Daoy (cell line): ENCODE results near the gene SLCO2B1. TPM values are rescaled to one million over a fixed set of nuclear protein-coding genes. Genes with fewer than 3 reads are reported as not detected.

ENCODE experiments used
- DNase-seq: peaks from one replicate; pipeline ENCODE4 v3.0.0-alpha.2; 2015; ENCODE audit warnings: low read depth
- total RNA-seq: library from RNA; depleted of rRNA; stranded (reverse); fragments of >200 nt; shearing (Covaris generic); gene quantifications from 2 replicates; pipeline ENCODE4 v1.2.3, GENCODE V29; 2014

The SLCO2B1 gene
- total RNA-seq, 1 experiment from 2014 or later: 0.51 TPM

DNA sequence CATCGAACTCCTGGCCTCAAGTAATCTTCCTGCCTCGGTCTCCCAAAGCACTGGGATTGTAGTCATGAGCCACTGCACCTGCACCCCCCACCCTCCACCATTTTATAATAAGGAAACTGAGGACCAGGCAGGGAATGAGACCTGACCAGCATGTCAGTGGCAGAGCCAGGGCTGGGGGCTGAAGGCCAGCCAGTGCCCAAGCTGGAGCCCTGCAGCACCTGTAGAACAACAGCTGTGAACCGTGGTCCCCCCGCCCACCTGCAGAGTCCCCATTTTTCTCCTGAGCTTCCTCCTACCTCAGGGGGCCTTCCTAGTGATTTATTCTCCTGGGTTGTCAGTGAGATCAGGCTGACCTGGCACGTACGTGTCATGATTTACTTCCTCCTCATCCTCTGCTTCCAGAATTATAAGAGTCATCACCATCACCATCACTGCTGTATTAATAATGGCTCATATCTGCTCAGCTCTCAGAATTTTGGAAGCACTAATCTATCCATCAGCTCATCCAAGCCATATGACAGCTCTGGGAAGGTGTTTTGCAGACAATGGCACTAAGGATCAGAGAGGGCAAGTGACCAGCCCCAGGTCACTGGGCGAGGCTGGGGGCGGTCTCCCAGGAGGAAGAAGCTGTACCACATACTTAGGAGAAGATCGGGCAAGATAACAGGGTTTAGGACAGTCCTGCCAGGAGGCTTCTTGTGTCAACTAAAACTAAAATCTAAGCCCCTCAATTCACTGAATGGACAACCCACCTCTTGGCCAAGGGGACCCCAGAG, 5.5 kb upstream of the SLCO2B1 start:
- DNase-seq: no peak

- DNase-seq: no peak
These were observed 4.9 kb upstream of the SLCO2B1 start for GRCh38 chr11:75145972-75146519.

GRCh38 chr11:75146711-75147110, 4.2 kb upstream of the SLCO2B1 start:
- DNase-seq: no peak

DNA sequence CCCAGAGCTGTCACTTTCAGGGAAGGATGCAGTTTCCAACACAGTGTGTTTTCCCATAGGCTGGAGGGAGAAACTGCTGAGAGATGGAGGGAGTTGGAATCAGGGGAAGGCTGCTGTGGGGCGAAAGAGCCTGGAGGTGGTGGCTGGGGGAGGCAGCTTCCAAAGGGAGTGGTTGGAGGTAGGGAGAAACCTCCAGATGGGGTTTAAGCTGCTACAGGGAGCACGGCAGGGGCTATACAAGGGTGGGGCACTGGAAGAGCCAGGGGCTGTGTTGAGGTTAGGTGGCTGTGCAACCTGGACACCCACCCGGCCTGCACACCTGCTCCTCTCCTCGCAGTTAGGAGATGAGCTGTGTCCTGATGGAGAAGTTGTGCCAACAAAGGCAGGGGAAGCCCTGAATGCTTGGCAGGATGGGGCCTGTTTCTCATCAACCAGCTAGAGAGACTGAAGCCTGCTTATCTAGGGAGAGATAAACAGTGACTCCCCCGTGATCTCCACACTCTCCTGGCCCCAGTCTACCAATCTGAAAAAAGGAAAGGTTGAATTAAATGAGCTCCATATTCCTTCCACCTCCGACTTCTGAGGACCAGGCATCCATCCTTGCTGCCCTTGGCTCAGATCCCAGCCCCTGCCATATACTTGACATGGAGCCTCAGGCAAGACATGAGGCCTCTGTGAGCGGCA, 3.6 kb upstream of the SLCO2B1 start:
- no peak for DNase-seq

- no peak for DNase-seq
These were observed 3.0 kb upstream of the SLCO2B1 start for GRCh38 chr11:75147875-75148263.

- DNase-seq: no peak
These were observed 2.4 kb upstream of the SLCO2B1 start for GRCh38 chr11:75148436-75148983.

- DNase-seq: no peak
These were observed 991 bp upstream of the SLCO2B1 start for GRCh38 chr11:75149766-75150465.

- DNase-seq: no peak
These were observed 590 bp downstream of the SLCO2B1 start for GRCh38 chr11:75151346-75152047.

- DNase-seq: no peak
These were observed 1.2 kb downstream of the SLCO2B1 start for GRCh38 chr11:75152090-75152489.

DNA sequence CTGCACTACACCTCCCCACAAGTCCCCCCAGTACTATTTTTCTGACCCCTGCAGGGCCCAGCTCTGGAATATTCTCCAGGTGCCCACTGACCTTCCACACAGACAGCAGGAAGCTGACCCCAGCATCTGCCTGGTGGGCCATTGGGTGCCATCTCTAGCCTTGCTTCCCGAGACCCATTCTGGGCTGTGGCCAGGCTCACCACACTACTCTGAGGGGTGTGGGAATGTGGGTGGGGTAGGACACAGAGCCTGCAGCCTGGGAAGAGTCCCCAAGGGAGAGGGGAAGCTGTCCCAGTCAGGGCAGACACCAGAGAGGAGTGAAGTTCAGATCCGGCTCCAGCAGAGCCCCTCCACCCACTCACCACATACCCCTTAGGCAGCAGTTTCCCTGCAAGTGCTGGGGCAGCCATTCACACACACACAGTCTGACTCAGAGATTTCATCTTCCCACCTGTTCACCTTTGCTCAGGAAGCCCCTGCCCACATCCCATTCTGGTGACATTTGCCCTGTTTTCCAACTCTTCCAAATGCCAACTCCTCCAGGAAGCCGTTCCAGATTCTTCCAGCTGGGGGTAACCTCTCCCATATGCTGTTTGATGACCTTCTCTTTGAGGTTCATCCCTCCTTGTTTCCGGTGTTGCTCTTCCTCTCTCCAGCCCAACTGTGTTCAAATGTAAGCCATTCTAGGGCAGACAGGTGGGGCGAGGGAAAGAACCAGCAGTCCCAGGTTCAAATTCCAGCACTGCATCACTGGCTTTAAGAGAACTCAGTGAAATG, 1.9 kb downstream of the SLCO2B1 start:
- DNase-seq: no peak

DNA sequence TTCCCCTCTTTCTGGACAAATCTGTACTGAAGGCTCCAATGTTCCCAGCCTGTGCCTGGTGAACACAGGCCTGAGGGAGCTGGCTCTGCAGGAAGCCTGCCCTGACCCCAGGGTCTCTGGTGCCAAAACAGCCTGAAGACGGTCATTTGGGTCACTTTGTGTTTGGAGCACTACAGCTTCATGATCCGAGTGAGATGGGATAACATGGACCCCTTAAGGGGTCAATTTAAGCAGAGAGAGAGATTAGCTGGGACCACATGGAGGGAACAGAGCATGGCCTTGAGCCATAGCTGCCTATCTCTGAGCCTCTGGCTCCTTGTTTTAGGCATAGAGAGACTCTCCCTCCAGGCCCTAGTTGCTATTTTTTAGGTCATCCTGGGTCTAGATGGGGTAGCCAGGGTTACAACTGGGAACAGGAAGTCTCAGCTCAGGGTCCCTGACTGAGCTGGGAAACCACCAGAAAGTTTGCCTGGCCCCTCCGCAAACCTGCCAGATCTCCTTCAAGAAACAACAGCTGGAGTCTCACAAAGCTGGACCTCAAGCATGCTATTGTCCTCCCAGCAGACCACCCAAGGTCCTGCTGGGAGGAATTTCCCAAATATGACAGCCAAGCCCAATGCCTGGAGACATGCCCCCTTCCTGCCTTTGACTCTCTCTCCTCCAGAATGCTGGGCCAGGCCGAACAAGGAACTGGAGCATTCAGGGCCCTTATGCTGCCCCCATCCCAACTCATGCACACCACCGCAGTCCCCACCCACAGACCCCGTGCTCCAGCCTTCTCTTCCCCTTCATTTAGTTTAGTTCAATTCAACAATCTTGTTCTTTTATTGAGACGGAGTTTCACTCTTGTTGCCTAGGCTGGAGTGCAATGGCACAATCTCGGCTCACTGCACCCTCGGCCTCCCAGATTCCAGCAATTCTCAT, 4.0 kb downstream of the SLCO2B1 start:
- no peak for DNase-seq

- no peak for DNase-seq
These were observed 4.9 kb downstream of the SLCO2B1 start for GRCh38 chr11:75155570-75156422.

DNA sequence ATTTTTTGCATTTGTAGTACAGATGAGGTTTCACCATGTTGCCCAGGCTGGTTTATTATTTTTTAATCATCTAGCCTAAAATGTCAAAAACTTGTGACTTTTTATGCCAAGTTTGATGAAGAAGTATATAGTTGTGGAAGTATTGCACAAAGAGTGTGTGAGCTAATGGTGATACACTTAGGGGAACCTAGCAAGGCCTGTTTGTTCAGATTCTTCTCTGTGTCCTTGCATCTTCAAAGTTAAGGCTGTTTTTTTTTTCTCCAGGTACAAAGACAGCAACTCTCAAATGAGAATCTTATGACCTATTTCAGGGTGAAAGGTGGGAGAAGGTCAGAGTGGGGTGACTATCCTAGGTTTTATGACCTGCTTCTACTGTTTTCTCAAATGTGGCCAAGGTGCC, 7.3 kb downstream of the SLCO2B1 start:
- DNase-seq: no peak

- DNase-seq: no peak
These were observed 7.8 kb downstream of the SLCO2B1 start for GRCh38 chr11:75158696-75159150.

GRCh38 chr11:75159151-75159953, 8.4 kb downstream of the SLCO2B1 start:
- DNase-seq: no peak

GRCh38 chr11:75160220-75160757, 9.4 kb downstream of the SLCO2B1 start:
- DNase-seq: no peak

- no peak for DNase-seq
These were observed 10.0 kb downstream of the SLCO2B1 start for GRCh38 chr11:75160880-75161279.
